NCI-H1417 (cell line): ENCODE results near the gene SORCS1.
"Not testable (repeated sequence)": the region's sequence is repeated elsewhere in the genome, so short reads cannot be mapped to it uniquely, and the experiment has no call there.

Experiments used
- DNase-seq, 3 experiments: peaks; one replicate each; lab custom pipeline; 2025; lab: John Stamatoyannopoulos, UW

The SORCS1 gene

GRCh38 chr10:107051769-107052168 is 112.7 kb downstream of the SORCS1 start:
- no peak for DNase-seq

- DNase-seq, result no peak
Observed at GRCh38 chr10:107043461-107043860, 121.0 kb downstream of the SORCS1 start.

GRCh38 chr10:107037192-107038122 is 127.0 kb downstream of the SORCS1 start:
- DNase-seq, result no peak

- DNase-seq, result no peak
Observed at GRCh38 chr10:107033799-107034422, 130.6 kb downstream of the SORCS1 start.

GRCh38 chr10:107032700-107033401 is 131.7 kb downstream of the SORCS1 start:
- no peak for DNase-seq

- no peak for DNase-seq
Observed at GRCh38 chr10:107031931-107032699, 132.4 kb downstream of the SORCS1 start.

- DNase-seq, result no peak
Observed at GRCh38 chr10:107028236-107028635, 136.3 kb downstream of the SORCS1 start.

- DNase-seq, result no peak
Observed at GRCh38 chr10:107025676-107026075, 138.8 kb downstream of the SORCS1 start.

GRCh38 chr10:107024033-107024432 is 140.5 kb downstream of the SORCS1 start:
- DNase-seq, result not testable (repeated sequence)

- no peak for DNase-seq
Observed at GRCh38 chr10:107022600-107023354, 141.7 kb downstream of the SORCS1 start.

GRCh38 chr10:107019154-107019553 is 145.4 kb downstream of the SORCS1 start:
- DNase-seq, result no peak

GRCh38 chr10:107013258-107014006 is 151.1 kb downstream of the SORCS1 start:
- no peak for DNase-seq

- DNase-seq, result no peak
Observed at GRCh38 chr10:107011992-107012391, 152.5 kb downstream of the SORCS1 start.

- DNase-seq, result no peak
Observed at GRCh38 chr10:107011105-107011504, 153.4 kb downstream of the SORCS1 start.

- no peak for DNase-seq
Observed at GRCh38 chr10:107010531-107010930, 154.0 kb downstream of the SORCS1 start.

- no peak for DNase-seq
Observed at GRCh38 chr10:107004362-107004761, 160.1 kb downstream of the SORCS1 start.

- DNase-seq, result no peak
Observed at GRCh38 chr10:107002068-107002467, 162.4 kb downstream of the SORCS1 start.

- no peak for DNase-seq
Observed at GRCh38 chr10:106999118-106999707, 165.3 kb downstream of the SORCS1 start.

- no peak for DNase-seq
Observed at GRCh38 chr10:106997721-106998120, 166.8 kb downstream of the SORCS1 start.

GRCh38 chr10:106996510-106996909 is 168.0 kb downstream of the SORCS1 start:
- DNase-seq, result no peak
